Ammon's horn (tissue), 1 donor: ENCODE data around the gene TNIP1.

Source experiments
- DNase-seq: peaks from one replicate; pipeline ENCODE4 v3.0.0-alpha.2; 2016; ENCODE audit warnings: low spot score

TNIP1 gene, protein sequence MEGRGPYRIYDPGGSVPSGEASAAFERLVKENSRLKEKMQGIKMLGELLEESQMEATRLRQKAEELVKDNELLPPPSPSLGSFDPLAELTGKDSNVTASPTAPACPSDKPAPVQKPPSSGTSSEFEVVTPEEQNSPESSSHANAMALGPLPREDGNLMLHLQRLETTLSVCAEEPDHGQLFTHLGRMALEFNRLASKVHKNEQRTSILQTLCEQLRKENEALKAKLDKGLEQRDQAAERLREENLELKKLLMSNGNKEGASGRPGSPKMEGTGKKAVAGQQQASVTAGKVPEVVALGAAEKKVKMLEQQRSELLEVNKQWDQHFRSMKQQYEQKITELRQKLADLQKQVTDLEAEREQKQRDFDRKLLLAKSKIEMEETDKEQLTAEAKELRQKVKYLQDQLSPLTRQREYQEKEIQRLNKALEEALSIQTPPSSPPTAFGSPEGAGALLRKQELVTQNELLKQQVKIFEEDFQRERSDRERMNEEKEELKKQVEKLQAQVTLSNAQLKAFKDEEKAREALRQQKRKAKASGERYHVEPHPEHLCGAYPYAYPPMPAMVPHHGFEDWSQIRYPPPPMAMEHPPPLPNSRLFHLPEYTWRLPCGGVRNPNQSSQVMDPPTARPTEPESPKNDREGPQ

DNA sequence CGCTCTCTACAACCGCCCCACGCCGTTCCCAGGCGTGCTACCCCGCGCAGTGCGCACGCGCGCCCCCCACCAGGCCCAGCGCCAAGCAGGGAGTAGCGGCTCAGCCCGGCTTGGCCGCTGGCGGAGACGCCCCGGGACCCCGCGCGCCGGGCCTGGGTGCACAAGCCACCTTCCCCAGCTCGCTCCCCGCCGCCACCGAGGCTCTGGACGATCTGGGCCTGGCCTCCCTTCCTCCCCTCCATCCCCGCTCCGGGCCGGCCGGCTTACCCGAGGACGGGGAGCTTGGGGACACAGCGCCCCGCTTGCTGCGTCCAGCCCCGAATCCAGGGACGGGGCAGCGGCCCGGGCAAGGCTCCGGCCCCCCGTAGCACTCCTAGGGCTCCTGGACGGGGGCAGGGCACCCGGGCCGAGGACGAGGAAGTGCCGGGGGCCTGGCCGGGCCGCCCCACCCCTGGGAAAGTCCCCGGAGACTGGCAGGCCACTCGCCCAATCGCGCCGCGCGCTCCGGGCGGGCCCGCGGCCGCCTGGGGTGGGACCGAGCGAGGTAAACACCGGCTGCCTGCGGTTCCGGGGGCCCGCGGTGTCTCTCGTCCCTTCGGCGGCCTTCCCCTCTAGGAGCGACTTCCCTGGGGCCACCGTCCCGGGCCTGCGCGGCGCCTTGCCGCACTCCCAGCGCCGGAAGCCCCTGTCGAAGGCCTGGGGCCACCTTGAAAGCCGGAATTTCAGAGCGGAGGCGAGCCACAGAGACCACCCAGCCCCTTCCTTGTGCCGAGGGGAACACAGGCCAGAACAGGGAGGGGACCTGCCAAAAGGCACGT is at the start of gene TNIP1:
Gene TNIP1, minus strand, starts transcription at position 422 of the 818 bp plus-strand sequence. CDS start 15,939 bp downstream, outside the sequence.
- peak; percentile 90 for DNase-seq

DNA sequence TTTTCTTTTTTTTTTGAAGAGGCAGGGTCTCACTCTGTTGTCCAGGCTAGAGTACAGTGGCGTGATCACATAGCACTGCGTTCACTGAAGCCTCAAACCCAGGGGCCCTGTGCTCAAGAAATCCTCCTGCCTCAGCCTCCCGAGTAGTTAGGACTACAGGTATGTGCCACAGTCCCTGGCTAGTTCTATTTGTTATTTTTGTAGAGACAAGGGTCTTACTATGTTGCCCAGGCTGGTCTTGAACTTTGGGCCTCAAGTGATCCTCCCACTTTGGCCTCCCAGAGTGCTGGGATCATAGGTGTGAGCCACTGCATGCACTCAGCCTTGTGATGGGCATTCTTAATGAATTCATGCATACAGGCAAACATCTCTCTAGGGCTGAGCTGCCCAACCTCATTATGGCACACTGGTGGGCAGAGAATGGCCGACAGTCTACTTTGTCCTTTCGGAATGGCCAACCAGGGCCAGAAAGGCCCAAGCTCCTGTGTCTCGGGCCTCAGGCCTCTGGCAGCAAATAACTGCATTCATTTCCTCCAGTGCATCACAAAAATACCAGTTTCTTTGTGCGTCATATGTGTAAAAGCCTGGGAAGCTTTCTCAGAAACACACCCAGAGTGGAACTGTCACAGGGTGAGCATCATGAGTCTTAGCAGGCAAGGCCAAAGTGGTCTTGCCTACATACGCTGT is 49.5 kb upstream of the TNIP1 start:
- DNase-seq: no peak

DNA sequence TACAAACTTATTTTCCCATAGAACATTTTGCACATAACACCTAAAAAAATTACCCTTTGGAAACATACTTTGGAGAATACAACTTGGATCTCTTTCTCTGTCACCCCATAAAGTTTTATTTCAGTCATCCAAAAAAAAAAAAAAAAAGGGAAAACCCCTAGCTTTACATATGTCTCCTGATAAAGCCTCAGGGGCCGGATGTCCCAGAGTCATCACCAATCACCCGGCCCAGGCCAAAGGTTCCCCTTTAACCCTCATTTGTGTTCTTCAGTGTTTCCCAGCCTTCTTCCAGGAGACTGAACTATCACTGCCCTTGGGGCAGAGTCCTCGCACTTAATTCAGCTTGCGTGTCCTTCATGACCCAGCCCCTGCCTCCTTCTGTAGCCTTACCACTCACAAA is 48.0 kb upstream of the TNIP1 start:
- no peak for DNase-seq

DNA sequence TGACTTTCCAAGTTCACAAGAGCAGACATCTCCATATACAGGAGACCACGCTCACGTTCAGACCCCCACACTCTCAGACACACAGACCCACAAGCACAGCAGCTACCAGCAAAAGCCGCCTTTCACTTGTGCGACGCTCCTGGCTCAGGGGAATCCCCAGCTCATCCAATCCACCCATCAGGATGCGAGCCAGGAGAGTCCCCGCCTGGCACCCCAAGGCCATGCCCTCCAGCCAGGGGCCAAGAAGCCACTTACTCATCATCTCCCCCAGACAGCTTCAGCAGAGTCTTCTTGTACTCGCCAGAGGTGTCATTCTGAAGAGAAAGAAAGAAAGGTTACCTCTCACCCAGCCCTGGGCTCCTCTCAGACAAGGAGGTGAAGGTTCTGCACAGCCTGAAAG is 47.1 kb upstream of the TNIP1 start:
- DNase-seq: no peak

DNA sequence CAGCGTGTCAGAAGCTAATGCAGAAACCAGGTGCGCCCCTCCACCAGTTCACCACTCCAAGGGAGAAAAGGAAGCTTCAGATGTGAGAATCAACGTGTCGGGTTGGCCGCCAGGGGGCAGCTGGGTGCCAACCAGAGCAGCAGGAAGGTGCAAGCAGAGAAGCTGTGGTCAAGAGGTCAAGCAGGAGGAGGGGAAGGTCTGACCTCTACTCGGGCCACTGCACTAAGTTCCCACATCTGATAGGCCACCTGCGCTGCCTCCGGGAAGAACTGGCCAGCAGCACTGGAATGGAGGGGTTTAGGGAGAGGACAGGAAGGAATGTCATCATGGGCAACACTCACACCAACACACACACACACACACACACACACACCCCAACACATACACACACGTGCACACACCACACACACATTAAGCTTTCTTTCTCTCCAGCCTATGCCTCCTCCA is 45.4 kb upstream of the TNIP1 start:
- peak; percentile 83 for DNase-seq

DNA sequence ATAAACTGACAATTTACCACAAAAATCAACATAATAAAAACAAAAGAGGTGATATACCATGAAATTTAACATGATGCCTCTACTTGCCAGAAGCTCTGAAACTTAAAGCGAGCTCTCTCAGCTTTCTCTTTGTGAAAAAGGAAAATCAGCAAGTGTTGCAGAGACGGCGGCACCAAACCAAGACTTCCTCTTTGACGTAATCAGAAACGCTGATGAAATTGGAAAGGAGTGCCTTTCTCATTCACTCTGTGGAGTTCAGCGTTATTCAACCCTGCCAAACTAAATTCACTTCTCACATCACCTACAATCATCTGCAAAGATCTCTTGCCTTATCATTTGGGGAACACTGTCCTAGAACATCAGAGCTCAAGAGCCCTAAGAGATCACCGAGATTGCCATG is 44.6 kb upstream of the TNIP1 start:
- no peak for DNase-seq

DNA sequence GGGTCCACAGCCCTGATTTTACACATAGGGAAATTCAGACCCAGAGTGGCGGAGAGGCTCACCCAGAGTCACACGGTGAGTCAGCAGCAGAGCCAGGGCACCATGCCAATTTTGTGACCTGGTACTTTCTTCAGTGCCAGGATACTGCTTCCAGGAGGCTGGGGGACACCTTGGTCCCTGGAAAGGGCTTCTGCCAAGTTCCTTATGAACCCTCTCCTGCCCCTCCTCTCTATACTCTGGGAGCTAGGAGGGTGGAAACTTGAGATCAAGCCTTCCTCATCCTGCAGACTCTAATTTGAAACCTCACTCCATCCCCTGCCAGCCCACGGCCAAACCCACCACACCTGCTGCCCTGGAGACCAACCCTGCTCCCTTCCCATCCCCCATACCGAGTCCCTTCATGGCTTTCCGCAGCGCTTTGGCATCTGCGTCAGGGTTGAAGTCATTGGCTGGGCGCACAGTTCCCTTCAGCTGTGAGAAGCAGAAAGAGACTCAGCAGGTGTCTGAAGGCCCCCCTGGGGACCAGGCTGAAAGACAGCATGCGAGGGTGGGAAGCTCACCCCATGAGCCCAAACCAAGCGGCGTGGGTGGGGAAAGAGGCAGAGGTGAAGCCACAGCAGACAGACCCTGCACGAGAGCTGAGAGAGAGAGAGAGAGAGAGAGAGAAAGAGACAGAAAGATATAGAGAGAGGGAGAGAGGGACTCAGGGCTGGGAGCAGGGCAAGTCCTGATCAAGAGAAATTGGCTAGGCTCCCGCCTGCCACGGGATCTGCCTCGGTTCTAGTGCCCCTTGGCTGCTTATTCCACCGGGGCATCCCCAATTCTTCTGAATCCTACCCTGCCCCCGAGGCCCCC is 43.3 kb upstream of the TNIP1 start:
- no peak for DNase-seq

DNA sequence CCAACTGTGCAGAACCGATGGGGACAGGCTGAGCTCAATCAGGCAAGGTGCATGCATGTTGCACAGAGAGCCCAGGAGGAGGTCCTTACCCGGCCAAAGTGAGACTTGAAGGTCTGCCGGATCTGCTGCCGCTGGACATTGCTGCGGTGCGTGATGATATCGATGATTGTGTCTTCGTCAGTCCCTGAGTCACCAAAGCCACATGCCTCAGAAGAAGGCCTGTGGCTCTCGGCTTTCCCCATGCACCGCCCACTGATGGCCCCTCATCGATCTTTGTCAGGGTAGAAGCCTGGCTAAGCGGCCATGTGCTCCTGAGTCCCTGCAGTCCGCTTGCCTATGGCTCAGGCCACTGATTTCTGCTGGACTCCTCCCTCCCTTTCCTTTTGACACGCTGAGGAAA is 42.0 kb upstream of the TNIP1 start:
- DNase-seq: no peak

DNA sequence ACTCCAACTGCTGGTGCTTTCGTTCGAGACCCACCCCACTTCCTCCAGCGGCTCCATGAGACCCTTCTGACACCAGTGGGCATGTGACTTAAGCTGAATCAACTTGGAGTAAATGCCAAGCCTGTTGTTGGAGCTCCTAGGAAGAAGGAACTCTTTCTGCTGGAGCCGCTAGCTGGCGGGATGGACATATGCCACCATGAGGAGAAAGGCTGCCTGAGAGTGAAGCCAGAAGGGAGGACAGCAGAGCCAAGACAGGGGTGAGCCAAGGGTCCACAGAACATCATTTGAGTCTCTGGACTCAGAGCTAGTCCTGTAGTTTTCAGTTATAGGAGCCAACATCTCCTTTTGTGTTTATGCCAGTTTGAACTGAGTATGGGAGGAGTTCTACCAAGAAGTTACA is 40.8 kb upstream of the TNIP1 start:
- peak; percentile 61 for DNase-seq

DNA sequence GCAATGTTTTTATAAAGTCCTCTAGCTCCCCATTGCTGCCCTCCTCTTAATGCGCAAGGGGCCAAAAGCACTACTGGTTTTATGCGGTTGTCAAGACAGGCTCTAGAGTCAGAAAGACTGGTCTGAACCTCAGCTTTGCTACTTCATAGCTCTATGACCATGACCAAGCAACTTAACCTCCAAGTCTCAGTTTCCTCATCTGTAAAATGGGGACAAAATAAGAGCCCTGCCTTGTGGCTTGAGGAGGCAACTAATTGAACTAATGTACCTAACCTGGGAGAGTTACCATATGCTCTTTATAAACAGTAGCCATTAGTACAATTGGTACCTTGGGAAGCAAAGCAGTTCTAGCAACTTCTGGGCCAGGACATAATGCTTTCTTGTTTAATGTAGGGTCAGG is 40.3 kb upstream of the TNIP1 start:
- DNase-seq: no peak

DNA sequence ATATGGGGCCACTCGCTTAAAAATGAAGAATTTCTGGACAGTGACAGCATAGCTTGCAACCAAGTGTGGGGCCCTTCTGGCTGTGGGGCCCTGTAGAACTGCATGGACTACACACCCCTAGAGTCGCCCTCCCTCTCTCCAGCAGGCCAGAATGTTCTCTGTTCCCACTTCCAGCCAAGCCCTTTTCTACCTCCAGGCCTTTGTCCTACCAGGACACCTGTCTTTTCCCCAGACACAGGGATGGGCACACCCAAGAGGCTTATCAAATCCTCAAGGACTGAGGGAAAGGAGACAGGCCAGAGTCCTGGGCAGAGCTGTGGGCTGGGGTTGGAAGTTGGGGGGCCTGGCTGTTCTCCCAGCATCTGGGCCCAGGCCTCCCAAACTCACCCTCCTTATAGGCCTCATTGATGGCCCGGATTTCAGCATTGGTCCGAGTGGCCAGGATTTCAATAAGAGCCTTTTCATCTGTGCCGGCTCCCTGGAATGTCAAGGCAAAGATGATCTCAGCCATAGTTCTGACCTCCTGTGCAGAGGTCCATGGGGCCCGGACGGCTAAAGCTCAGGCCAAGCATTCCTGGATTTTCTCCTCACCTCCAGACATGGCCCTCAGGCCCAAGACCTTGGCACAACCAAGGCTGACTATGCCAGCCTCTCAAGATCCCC is 38.2 kb upstream of the TNIP1 start:
- DNase-seq: no peak

DNA sequence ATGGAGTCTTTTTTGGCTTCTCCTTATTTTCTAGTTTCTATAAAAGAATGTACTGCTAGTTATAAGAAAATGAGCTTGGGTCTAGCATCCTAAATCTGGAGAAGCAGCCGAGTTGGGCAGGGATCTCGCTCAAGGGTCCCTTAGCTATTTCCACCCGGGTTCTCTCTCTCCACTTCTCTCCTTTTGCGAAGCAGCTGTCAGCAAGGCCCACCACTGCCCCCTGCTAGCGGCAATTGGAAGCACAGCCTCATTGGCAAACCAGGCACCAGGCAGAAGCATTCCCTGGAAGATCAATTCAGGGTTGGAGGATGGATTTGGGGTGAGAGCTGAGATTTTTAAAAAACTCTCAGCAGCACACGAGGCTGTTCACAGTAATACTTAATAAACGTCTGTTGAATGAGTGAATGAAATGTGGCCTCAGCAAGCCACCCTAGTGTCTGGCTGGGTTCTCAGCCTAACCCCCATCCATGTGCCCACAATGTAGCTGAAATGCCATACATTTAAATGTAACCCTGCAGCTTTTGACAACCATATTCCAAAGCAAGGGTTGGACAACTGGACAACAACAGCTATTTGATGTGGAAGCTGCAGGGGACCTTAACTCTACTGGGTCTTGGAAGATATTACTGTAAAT is 34.6 kb upstream of the TNIP1 start:
- DNase-seq: peak; percentile 81

DNA sequence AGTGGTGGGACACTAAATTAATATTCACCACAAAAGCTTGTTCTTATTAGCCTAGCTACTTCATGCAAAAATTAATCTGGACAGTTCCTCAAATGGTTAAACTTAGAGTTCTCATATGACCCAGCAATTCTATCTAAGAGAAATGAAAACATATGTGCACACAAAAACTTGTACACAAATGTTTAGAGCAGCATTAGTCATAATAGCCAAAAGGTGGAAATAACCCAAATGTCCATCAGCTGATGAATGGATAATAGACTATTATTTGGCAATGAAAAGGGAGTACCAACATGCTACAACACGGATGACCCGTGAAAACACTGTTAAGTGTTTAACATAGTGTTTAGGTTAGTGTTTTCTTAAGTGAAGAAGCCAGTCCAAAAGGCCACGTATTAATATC is 32.8 kb upstream of the TNIP1 start:
- DNase-seq: no peak

DNA sequence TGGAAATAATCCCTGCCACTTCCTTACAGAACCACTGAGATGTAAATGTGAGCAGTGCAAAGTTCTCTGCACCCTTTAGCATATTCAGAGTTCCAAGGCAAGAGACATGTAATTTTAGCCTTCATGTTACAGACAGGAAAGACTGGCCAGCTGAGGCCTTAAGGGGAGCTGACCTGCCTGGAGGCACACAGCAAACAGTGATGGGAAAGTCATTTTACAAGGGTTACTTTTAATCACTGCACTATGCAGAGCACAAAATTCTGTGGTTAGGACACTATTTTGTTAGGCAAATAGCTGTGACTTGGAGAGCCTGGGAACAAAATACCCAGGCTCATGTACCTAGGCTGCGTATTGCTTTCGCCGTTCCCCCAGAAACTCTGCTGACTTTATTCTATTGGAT is 30.2 kb upstream of the TNIP1 start:
- DNase-seq: no peak

DNA sequence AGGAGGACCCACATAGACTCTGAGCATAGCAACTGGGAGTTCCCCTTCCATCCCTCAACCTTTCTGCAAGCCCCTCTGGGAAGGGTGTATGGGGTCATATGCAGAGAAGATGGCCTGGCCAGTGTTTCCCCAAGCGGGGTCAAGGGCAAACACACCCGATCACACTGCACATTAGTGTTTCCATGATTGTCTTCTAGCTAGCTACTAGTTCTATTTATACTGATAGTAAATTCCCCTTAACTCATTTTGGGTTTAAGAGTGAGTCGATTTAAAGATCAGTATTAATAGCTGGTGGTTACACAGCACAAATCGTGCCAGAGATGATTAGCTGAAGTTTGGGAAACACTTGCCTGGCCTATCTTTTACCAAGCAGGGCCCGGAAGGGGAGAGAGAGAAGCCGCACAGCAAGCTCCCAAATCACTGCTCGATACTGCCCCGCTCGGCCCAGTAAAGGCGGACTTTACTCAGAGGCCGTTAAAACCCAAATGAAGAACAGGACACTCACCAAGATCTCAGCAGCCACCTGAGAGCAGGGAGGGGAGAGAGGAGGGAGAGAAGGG is 29.4 kb upstream of the TNIP1 start:
- DNase-seq: no peak

DNA sequence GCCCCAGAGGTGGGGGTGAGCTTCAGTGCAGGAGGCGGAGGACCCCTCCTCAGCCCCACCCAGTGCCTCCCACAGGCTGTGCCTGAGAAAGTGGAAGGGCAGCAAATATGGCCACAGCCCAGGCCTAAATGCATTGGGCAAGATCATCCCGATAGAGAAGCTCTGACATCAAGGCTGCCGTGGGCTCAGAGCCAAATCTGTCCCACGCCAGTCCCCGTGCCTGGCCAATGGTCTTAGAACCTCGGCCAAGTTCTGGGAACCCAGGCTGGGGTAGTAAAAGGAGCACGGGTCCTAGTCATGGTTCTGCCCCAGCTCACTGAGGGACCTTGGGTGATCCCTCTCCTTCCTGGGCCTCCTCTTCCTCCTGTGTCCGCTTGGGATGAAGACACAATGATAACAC is 27.7 kb upstream of the TNIP1 start:
- no peak for DNase-seq

DNA sequence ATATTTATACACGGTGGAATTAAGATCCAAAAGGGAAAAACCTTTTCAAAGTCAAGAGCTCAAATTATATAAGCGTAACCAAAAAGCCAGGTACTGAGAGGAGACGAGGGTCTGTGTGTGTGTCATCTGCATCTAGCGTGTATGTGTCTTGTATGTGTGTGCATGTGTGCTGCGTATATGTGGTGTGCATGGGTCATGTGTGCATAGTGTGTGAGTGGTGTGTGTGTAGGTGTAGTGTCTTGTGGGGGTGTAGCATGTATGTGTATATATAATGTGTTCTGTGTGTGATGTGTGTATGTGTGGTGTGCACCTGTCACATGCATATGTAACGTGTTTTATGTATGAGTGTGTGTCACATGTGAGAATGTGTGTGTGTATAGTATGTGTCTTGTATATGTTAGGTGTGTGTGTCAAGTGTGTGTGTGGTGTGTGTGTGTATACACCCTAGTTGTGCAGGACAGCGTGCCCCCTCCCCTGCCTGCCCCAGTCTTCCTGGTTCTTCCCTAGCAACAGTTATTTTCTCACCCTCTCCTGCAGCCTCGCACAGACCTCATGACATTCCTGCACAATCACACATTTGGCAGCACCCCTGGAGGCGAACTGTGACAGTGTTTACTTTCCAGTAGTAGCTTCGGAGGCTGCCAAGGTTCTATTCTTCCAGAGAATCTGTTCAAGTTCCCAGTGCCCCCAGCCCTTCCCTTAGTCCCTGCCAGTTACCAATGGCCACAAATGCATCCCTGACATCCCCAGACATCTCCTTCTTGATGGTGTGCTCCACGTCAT is 27.1 kb upstream of the TNIP1 start:
- DNase-seq: peak; percentile 67

DNA sequence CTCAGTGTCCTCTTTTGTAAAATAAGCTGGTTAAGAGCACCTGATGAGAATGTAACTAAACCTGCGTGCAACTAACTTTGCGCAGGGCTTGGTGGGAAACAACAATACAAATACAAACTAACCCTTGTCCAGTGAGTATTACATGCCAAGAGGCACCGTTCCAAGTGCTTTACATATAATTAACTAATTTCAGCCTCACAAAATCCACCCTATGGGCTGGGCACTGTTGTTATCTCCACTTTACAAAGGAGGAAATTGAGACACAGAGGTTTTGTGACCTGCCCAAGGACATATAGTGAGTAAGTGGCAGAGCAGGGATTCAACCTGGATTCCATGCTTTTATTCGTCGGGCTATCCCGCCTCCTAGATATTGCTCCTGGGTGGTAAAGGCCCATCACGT is 26.2 kb upstream of the TNIP1 start:
- no peak for DNase-seq

DNA sequence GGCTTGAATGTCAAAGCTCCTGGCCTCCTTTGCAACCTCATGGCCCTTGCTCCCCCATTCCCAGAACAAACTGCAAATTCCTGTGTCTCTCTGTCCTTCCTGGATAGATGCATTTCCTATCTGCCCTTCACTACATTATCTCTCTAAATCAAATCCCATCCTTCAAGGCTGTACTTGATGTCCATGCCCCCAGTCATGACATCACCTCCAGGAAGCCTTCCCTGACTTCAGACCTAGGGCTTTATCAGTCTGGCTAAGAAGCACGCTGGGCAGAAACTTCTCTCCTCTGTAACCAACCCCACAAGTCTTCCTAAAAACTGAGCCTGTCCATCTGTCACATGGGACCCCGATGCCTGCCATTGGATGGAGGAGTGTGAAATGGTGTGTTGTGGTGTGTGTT is 25.7 kb upstream of the TNIP1 start:
- no peak for DNase-seq
